ENCODE data around the gene TMEM176A. TPM values are rescaled to one million over a fixed set of nuclear protein-coding genes. Genes with fewer than 3 reads are reported as not detected.

The TMEM176A gene
- total RNA-seq, 1 donor from 2014 or later: 30.7 TPM

GRCh38 chr7:150820148-150820547 lies 19.6 kb downstream of the TMEM176A start:
- no peak for DNase-seq (ENCODE audit: low spot score)

GRCh38 chr7:150820578-150821198 lies 20.1 kb downstream of the TMEM176A start:
- DNase-seq (ENCODE audit: low spot score): no peak

- no peak for DNase-seq (ENCODE audit: low spot score)
Observed at GRCh38 chr7:150823043-150823442, 22.5 kb downstream of the TMEM176A start.

- no peak for DNase-seq (ENCODE audit: low spot score)
Observed at GRCh38 chr7:150823484-150824126, 23.0 kb downstream of the TMEM176A start.

GRCh38 chr7:150824379-150825177 lies 24.0 kb downstream of the TMEM176A start:
- no peak for DNase-seq (ENCODE audit: low spot score)

GRCh38 chr7:150826061-150826849 lies 25.7 kb downstream of the TMEM176A start:
- DNase-seq (ENCODE audit: low spot score): no peak

GRCh38 chr7:150828384-150828783 lies 27.8 kb downstream of the TMEM176A start:
- no peak for DNase-seq (ENCODE audit: low spot score)

GRCh38 chr7:150829426-150829825 lies 28.9 kb downstream of the TMEM176A start:
- no peak for DNase-seq (ENCODE audit: low spot score)

- no peak for DNase-seq (ENCODE audit: low spot score)
Observed at GRCh38 chr7:150830937-150831336, 30.4 kb downstream of the TMEM176A start.

- no peak for DNase-seq (ENCODE audit: low spot score)
Observed at GRCh38 chr7:150831851-150832250, 31.3 kb downstream of the TMEM176A start.

- DNase-seq (ENCODE audit: low spot score): no peak
Observed at GRCh38 chr7:150835019-150835418, 34.5 kb downstream of the TMEM176A start.

- no peak for DNase-seq (ENCODE audit: low spot score)
Observed at GRCh38 chr7:150835702-150836280, 35.2 kb downstream of the TMEM176A start.

- DNase-seq (ENCODE audit: low spot score): no peak
Observed at GRCh38 chr7:150838965-150839650, 38.5 kb downstream of the TMEM176A start.

GRCh38 chr7:150842018-150842417 lies 41.4 kb downstream of the TMEM176A start:
- DNase-seq (ENCODE audit: low spot score): no peak

GRCh38 chr7:150842716-150843115 lies 42.1 kb downstream of the TMEM176A start:
- no peak for DNase-seq (ENCODE audit: low spot score)

GRCh38 chr7:150845421-150845861 lies 44.9 kb downstream of the TMEM176A start:
- no peak for DNase-seq (ENCODE audit: low spot score)

GRCh38 chr7:150846291-150847115 lies 45.9 kb downstream of the TMEM176A start:
- DNase-seq (ENCODE audit: low spot score): no peak

GRCh38 chr7:150847536-150847935 lies 47.0 kb downstream of the TMEM176A start:
- DNase-seq (ENCODE audit: low spot score): no peak

GRCh38 chr7:150848111-150848510 lies 47.5 kb downstream of the TMEM176A start:
- DNase-seq (ENCODE audit: low spot score): peak; percentile 15

GRCh38 chr7:150848561-150849115 lies 48.1 kb downstream of the TMEM176A start:
- DNase-seq (ENCODE audit: low spot score): peak; percentile 9

Data from ureter (tissue), 1 donor.